Activated CD4-positive, alpha-beta T cell treated with anti-CD3 and anti-CD28 coated beads, Interleukin-10, Interleukin-2, amounts not matched to agents 100 ng/mL and 50 ng/mL, durations not matched to agents 16 hours and 8 hours (primary cell): Measurements from ENCODE around the gene SEMA3G.

Experiments used
- DNase-seq: peaks from one replicate; pipeline ENCODE4 v3.0.0-alpha.2; 2020

The SEMA3G gene

DNA sequence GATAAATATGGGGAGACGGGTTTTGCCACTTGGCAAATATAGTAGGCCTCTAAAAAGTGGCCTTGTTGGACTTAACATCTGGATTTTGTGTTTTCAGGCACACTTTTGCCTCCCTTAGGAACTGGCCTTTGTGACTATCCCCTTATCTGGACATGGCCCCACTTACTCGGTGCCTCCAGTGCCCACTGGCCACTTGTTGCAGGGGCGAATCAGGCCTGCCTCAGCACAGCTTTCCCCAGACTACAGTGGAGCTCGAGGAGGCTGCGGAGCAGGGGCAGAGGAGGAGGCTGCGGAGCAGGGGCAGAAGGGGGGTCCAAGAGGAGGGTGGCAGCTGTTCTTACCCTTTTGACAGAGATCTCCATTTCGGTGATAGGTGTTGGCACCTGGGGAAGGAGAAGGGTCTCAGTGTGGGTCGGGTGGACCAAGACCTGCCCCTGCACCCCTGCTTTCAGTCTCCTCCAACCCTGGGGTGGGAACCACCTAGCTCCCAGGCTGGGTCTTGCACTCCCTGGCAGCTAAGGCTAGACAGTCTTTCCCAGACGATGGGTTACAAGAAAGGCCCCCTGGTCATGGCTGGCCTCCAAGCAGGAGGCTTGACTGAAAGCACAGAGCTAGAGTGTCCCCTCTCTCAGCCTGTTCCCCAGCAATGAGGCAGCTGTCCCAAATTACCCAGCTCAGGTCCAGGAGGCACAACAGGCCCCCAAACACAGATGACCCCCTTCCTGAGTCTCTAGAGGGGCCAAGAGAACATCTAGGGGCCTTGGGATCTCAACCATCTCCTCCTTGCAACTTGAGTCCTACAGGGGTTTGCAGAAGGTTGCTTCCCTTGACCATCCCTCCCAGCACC is 6.1 kb downstream of the SEMA3G start:
- no peak for DNase-seq

DNA sequence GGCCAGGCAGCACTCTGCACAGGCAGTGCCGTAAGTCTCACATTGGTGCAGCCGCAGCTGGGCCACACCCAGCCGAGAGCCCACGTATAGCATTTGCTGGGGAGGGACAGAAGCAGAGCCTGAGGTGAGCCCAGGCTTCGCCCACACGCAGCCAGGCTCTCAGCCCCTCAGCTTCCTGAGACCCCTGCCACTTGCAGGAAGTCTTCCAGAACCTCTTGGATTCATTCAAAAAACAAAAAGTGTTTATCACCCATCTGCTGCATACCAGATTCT is 6.9 kb downstream of the SEMA3G start:
- DNase-seq = no peak

DNA sequence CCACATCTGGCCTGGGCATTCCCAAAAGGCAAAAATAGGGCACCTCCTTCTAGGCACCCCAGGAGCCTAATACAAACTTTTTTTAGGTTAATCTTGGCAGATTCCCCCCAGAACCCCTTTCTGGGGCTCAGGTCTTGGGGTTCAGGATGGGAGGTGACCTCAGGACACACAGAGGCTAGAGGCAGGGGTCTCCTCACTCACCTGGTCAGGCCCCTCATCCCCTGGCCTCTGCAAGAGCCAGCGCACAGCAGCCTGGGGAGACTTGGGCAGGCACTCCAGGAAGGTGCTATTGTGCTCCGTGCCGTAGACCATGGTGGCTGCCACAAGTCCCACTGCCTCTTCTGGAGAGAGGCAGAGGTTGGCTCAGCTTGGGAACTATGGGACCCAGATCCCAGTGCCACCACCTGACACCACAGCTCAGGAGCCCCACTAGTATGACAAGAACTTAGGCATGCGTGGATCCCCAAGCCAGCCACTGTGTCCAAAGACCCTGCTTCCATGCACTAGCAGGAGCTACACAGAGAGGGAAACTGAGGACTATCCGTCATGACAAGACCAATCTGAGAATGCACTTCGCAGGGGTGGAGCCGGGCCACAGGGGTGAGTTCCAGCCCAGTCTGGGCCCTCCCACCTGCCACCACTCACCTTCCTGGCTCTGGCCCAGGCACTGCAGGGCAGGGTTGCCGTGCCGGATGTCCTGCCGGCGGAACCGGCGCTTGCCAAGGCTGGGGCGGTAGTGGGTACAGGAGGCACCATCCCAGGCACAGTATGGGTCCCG is 7.4 kb downstream of the SEMA3G start:
- DNase-seq = no peak

DNA sequence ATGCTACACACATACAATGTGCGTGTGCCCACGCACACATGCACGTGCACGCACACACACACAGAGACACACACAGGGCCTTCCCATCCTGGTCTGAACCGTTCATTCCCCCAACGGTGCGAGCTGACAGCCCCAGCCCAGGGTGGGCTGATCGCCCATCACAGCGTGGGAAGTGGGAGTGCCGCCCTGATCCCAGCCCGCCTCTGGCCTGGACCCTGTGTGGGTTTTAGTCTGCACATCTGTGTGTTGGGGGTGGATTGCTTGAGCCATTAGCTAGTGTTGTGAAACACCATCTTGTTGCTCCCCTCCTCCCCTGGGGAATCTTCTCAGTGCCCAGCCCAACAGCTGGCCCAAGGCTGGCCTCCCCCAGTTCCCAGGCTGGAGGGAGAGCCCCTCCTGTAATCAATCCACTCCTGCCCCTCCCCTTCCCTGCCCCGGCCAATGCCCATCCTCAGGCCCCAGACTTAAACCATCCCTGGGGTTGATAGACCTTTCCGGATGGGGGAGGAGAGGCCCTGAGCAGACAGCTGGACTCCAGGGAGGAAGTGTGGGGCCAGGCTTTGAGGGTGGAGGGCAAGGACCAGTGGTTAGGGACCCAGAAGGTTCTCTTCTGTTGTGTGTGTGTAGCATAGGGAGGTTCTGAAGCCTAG is 8.3 kb downstream of the SEMA3G start:
- no peak for DNase-seq

DNA sequence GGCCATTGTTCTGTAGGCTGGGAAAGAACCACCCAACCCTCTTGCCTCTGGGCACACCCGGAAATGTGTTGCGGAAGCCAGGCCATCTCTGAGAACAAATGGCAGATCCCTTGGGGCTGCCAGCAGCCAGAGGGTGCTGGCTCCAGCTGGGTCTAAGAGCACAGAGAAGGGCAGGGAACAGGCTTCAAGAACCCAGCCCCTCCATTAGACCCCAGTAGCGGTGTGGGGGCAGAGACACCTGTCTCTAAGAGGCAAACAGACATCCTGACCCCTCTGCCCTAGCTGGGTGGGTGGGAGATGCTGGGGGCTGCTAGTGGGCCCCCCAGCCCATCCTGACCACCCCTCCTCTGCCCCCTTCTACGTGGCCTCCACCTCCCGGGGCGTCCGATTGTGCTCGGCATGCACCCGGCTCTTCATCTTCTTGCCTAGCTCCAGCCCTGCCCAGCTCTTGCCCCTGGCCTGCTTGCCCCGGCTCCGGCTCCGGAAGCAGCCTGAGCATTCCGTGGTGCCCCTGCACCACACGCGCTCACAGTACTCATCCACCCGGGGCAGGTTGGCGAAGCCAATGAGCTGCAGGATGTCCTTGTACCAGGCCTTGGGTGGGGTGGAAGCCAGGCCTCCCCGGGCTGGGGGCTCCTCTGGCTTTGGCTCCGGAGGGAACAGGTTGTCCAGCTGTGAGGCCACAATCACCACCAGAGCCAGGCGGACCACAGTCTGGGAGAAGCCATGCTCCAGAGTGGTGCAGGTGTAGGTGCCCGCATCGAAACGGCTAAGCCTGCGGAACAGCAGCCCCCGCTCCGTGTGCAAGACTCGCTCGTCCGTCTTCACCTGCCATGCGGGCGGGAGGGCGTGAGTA is 9.4 kb downstream of the SEMA3G start:
- no peak for DNase-seq

DNA sequence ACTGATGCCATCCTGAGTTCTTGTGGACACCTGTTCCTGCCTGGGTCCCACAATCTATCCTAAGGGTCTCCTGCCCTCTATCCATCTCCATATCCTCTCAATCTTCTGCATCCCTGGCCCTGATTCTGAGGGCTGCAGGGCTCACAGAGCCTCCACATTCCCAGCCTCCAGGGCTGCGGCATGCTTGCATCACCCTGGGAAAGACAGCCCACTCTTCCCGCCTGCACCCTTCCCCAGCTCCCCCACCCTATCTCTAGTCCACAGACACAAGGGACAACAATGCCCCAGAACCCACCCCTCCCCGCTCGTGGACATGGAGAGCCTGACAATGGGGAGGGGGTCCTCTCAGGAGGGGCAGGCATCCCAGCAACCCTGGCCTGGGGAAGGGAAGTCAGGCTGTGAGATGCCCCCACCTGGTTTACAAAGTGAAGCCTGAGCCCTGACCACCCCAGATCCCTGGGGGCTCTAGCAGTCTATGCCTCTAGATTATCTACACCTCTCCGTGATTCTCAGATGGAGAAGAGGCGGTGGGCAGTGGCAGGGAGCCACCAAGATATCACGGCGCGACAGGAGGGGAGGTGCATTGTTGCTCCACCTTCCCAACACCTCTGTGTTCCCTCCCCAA is 10.3 kb downstream of the SEMA3G start:
- DNase-seq = no peak

DNA sequence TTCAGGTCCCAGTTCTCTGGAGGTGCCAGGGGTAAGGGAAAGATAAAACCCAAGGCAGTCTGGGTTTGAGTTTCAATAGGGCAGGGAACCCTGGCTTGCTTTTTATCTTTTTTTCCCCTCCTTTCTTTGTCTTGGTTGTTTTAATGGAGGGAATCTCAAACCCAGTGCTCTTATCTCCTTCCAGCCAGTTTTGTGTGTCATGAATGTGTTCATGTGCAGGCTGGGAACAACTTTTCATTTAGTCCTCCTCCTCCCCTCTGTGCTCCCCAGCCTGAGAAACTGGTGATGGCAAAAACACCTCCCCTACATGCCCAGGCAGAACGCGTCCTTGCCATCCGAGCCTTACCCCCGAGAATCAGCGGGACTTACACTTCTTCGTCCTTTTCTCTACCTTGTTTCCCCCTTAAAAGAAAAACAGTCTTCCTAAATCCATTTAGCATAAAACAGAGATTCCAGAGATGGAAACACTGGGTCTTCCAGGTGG is 10.9 kb downstream of the SEMA3G start:
- no peak for DNase-seq

DNA sequence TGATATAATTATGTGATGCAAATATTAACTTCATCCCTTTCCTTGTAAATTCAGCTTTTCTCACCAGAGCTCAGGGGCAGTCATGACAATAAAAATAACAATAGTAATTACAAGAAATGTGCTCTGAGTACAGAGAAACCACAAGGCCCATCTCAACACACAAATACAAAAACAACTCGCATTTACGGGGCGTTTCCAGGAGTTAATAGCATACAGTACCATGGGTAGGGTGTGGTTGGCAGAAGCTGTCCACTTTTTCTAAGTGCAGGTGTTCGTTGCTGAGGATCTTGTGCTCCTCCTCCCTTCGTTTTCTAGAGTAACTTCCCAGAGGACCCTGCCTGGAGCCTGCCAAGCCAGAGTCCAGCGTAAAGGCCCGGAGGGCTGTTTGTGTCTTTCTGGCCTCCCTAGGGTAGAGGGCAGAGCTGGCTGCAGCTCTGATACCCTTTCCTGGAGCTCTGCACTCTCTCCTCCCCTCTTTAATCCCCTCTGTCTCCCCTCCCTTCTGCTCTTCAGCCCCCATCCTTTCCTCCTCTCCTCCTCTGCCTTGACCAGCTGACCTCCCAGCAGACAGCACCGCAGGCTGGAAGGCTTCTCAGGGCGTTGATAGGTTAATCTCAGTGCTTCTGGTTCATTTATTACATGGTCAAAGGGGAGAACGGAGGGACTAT is 11.4 kb downstream of the SEMA3G start:
- DNase-seq = peak; percentile 39

DNA sequence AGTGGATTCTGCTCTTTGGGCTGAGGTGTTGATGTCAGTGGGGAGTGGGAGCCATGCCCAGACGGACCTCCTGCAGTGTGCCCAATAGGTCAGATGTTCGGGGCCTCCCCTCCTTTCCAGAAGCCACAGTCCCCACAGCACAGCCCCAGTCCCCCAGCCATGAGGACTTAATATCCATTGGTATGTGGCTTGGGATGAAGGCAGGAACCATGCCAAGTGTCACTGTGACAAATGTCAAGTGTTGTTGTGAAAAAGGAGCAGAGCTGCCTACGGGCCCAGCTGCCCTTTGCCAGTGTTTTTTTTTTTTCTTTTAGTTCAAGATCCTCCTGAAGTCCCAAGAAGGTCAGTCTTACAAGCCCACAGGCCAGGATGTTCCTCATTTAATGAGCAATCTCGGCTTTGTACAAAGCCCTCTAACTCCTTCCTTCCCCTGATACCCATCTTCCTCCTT is 12.2 kb downstream of the SEMA3G start:
- no peak for DNase-seq

DNA sequence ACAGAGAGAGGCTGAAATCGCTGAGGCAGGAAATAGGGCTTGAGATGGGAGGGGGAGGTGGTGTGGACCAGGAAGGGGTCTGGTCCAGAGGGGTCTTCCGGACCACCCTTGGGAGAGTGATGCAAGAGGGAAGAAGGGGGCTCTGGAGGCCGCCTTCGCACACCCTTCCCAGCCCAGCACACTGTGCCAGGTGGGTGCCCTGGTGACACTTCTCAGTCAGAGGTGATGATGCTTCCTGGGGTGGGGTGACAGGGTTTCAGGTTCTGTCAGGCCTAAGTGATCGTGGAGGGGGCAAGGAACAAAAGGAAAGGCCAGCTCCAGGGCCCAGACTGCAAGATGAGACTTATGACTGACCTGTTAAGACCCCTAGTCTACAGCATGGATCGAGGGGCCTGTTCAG is 12.7 kb downstream of the SEMA3G start:
- DNase-seq = no peak

DNA sequence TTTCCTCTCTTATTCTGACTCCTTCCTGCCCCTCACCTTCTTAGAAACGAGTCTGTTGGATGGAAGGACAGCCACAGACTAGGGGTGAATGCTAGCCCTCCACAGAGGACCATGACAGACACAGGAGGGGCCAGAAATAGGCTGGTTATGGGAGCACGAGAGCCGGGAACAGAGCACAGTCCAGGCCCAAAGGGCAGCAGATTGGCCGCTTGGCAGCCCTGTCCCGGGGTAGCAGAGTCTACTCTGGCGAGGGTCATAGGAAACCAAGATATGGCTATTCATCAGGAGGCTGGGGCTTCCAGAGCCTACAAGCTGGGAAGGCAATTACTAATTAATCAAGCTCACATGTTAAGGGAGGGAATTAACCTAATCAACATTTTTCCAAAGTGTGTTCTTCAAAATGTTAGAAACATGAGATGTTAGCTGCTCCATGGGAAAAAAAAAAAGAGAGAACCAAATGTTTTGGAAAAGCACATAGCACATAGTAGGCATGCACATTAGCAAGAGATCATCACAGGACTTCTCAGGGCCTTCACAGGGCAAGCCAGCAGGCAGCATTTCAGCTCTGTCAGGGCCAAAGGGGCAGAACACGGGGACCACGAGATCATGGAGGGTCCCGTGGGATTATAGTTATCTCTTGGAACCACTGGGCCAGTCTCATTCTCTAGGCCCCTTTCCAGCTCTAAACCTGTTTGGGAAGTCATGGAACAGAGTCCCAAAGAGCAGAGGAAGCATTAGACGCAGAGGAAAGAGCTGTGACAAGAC is 13.3 kb downstream of the SEMA3G start:
- no peak for DNase-seq

DNA sequence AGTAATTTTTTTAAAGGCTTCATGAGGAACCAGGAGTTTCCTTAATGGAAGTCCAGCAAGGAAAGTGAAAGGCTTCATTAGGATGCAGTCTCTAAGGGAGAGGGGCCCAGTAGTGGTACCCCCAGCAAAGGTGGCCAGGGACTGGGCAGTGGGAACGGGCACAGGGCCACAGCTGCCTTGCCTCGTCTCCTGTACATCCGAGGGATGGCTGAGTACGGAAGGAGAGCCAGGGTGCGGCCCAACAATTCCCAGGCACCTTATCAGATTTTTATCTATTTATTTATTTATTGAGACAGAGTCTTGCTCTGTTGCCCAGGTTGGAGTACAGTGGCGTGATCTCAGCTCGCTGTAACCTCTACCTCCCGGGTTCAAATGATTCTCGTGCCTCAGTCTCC is 14.5 kb downstream of the SEMA3G start:
- DNase-seq = no peak

DNA sequence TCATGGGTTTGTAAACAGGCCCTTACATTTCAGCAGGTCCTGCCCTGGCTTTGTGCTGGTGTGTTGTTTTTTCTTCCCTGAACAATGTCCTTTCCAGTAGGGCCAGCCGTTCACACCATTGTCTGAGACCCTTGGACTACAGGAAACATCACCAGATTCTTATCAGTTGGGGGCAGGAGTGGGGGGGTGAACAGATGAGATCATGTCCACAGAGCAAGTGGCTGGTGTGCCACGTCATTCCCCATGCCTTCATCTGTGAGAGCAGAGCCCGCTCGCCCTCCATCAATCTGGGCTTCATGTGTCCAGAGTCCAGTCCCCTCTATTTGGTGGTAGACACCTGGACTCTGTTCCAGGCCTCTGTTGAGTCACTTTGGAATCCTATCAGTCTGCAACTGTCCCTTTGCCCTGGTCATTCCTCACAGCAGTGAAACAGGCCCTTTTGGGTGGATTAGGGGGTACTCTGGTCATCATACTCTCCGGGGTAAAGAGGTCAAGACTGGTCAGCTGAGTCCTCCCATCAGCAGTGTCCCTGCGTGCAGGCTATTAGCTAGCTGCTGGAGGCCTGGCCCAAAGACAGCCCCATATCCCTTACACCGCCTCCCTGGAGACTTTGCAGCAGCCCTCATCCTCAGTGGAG is 15.0 kb downstream of the SEMA3G start:
- DNase-seq = no peak

DNA sequence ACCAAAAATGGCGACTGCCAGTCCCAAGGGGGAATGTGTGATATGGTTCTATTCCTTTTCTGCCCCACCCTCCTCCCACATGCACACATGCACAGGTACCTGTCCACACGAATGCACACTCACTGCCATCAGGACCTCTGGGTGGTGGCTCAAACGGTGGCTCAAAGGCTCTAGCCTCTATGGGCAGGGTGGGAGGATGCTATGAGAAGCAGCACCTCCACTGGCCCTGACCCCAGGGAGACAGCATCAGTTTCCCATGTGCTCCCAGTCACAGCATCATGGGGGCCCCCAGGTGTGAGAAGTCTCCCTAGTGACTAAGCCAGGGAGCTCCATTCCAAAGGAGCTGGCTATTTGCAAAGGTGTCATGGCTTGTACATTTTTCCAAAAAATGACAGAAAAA is 15.9 kb downstream of the SEMA3G start:
- no peak for DNase-seq

DNA sequence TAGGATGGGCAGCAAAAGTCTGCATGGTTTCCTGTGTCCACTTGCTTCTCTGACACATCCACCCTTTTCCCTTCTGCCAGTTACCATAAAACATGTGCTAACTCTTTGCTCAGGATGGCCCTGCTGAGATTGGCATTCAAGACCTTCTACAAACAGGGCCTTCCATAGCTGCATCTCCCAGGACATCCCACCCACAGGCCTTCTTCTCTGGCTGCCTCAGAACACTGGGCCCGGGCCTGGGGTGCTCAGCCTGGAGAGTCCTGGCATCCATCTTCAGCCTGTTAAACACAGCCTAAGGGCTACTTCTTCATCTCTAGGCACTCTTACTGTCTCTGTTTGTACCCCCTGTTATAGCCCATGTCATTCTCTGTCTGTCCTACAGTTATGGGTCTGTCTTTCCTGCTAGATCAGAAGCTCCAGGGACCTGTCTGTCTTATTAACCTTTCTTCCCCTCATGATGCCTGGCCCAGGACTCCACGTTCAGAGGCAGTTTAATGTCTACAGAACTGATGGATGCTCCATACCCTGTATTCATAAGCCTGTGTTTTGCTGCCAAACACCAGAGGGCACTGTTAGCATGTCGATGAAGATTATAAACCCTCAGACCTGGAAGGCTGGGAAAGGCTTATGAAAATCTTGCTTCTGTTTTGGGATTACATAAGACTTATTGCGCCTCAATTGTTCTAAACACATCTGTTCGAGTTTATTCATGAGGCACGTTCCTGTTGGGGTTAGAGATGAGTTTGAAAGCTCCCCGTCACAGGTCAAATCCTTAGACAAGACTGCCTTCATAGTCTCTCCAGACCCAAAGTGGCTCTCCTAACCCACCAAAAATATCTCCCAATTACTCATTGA is 16.5 kb downstream of the SEMA3G start:
- peak; percentile 55 for DNase-seq

DNA sequence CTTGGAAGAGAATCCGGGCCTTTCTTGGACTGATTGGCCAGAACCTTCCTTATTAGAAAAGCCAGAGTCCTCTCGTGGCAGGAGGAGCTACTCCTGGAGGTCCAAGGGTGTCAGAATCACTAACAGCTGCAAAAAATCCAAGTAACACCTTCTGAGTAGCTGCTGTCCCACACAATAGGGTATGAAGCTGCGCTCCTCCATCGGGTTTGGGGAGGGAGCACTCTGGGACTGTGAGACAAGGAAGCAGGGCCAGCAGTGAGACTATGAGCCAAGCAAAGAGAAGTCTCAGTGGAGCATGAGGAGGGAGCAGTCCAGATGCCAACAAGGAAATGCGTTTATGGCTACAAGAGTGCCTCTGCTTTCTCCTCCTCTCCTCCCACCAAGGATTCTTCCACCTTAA is 21.7 kb downstream of the SEMA3G start:
- DNase-seq = no peak

DNA sequence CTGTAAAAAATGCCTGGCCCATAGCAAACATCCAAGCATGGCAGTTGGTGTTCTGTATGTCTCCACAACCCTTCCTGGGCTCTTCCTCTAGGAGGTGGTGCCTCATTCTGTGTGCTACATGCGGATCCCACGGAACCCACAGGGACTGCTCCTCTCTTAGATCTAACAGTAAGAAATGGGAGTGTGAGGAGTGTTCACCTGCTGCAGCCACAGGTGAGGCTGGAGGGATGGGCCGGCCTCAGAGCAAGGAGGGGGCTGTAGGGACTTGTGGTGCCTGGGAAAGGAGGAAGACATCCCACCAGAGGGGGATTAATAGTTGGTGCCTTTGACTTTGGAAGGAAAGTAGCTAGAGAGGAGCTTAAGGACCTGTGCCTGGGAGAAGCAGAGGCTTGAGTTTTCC is 22.2 kb downstream of the SEMA3G start:
- no peak for DNase-seq

DNA sequence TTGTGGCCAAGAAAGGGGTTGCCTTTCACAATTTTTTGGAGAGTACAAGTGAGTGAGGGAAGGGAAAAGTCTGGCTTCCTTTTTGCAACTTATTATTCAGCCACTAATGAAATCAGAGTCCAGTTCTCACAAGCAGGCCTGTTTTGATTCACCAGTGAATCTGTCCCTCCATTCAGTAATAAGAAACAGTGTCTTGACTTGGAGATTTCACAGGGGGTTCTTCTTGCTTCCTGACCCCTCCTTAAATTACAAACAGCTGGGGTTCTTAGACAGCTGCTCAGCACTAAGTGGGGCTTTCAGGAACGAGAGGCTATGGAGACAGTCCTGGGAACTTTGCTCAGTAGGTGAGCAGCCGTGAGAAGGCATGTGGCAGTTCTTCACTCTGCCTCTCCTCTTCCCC is 24.5 kb downstream of the SEMA3G start:
- DNase-seq = no peak

DNA sequence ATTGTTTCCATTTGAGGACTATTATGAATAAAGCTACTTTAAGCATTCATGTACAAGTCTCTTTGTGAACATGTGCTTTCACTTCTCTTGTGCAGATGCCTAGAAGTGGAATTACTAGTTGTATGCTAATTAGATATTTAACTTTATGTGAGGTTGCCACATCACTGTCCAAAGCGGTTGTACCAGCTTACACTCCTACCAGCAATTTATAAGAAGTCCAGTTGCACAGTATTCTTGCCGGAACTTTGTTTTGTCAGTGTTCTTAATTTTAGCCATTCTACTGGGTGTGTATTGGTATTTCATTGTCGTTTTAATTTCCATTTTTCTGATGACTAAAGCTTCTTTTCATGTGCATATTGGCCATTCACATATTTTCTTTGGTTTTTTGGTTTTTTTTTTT is 29.1 kb downstream of the SEMA3G start:
- no peak for DNase-seq

DNA sequence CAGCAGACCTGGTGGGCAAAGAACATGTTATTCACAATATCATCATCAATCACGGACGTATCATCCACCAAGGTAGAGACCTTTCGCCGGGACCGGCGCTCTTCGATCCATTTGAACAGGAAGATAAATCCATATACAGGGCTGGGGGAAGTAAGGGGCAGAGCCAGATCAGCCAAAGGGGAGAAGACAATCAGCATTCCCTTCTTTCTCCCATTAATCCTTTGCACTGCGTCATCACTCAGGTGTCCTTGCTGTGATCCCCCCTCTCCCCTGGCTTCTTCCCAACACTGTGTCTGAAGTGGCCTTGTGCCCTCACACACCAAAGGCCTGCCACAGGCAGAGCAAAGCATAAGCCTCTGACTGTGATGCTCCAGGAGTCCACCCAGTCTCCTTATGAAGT is 36.4 kb downstream of the SEMA3G start:
- no peak for DNase-seq
